HepG2 (cell line): Measurements from ENCODE around the gene TMEM185B. TPM values are rescaled to one million over a fixed set of nuclear protein-coding genes. Genes with fewer than 3 reads are reported as not detected.

Experiments
- EZH2 ChIP-seq: conservative IDR thresholded peaks from 2 replicates; pipeline ENCODE4 v1.6.1; 2012; ENCODE audit warnings: mild to moderate bottlenecking, low read depth, low read length, moderate library complexity
- JUND ChIP-seq: sonication (generic); formaldehyde crosslinking; IDR thresholded peaks from 2 replicates; pipeline ENCODE4 v1.8.0; 2022; ENCODE audit warnings: mild to moderate bottlenecking, missing genetic modification reagents
- KLF11 ChIP-seq: IDR thresholded peaks from 2 replicates; pipeline ENCODE4 v1.6.1; 2016; ENCODE audit warnings: missing compliant biosample characterization
- PITX1 ChIP-seq: sonication (generic); formaldehyde crosslinking; IDR thresholded peaks from 2 replicates; pipeline ENCODE4 v1.5.1; 2020; ENCODE audit warnings: mild to moderate bottlenecking, missing genetic modification reagents
- RBM22 ChIP-seq: fragments of 200-400 bp; formaldehyde crosslinking; optimal IDR thresholded peaks from 2 replicates; pipeline ENCODE3; 2017; ENCODE audit warnings: mild to moderate bottlenecking, low read length, moderate library complexity
- TBX2 ChIP-seq: sonication (generic); formaldehyde crosslinking; IDR thresholded peaks from 2 replicates; pipeline ENCODE4 v1.5.0; 2020; ENCODE audit warnings: missing genetic modification reagents, mild to moderate bottlenecking, borderline replicate concordance
- ZNF251 ChIP-seq: sonication (generic); formaldehyde crosslinking; IDR thresholded peaks from 2 replicates; pipeline ENCODE4 v1.9.0; 2021; ENCODE audit warnings: mild to moderate bottlenecking, missing genetic modification reagents
- ZNF558 ChIP-seq: sonication (generic); formaldehyde crosslinking; IDR thresholded peaks from 2 replicates; pipeline ENCODE4 v1.9.0; 2022; ENCODE audit warnings: mild to moderate bottlenecking, missing genetic modification reagents, borderline replicate concordance
- ZNF598 ChIP-seq: sonication (generic); formaldehyde crosslinking; IDR thresholded peaks from 2 replicates; pipeline ENCODE4 v1.5.1; 2020; ENCODE audit warnings: mild to moderate bottlenecking, missing genetic modification reagents, borderline replicate concordance
- polyA plus RNA-seq, 8 experiments: library from polyadenylated mRNA; depleted of rRNA in 3 of 8; stranded (reverse) in 7 of 8; unstranded in 1 of 8; fragments of >200 nt; fragmentation: Illumina TruSeq in 4 of 8; extraction: Trizol in 4 of 8; gene quantifications; 2 replicates each; pipeline versions ENCODE4 v1.2.1 to v1.2.3, GENCODE V29; 2011 to 2016; ENCODE audit warnings: low read depth in 4 of 8, missing spikeins in 1 of 8, mixed read lengths in 1 of 8; ENCODE audit not compliant: insufficient read depth in 1 of 8
- total RNA-seq, 5 experiments: library from RNA; depleted of rRNA; stranded (reverse); fragments of >200 nt; fragmentation: Illumina TruSeq; extraction: Trizol; gene quantifications; 2 replicates each; pipeline ENCODE4 v1.2.3, GENCODE V29; 2016; ENCODE audit warnings: low read depth in 1 of 5
- TF ChIP-seq, protein P1 (sequence below): sonication (generic); formaldehyde crosslinking; IDR thresholded peaks from 2 replicates; pipeline ENCODE4 v1.5.1; 2020; ENCODE audit warnings: mild to moderate bottlenecking, missing genetic modification reagents, moderate library complexity
- TF ChIP-seq, protein P2 (sequence below): sonication (generic); formaldehyde crosslinking; IDR thresholded peaks from 2 replicates; pipeline ENCODE4 v1.4.0; 2020; ENCODE audit warnings: missing genetic modification reagents

TMEM185B gene
- total and polyA plus RNA-seq, 2 of the 13 experiments (the other 11 are each of a cell fraction or from before 2014, with no cell fraction given), result 5.6 to 7.0 TPM

DNA sequence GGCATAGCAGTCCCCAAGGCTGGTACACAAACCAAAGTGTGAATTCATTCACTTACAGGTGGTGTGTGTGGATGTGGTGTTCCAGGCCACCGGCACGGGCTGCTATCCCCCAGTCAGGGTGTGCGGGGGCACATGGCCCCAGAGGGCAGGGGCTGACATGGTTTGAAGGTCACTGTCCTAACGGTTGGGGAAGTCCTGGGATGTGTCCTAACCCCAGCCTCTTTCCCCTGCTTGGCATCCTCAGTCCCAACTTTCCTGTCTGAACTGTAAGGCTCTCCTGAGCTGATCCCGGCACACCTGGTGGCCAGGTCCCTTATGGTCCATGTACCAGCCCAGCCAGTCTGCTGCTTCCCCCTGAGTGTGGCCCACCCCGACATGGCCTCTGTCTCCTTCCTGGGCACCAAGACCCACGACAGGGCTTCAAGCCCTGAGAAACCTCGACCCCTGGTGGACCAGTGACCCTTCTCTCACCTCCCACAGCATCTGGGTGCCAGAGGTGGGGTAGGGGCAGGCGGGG lies 2.4 kb upstream of the TMEM185B start (continued):
- TF ChIP-seq, protein P1, sequence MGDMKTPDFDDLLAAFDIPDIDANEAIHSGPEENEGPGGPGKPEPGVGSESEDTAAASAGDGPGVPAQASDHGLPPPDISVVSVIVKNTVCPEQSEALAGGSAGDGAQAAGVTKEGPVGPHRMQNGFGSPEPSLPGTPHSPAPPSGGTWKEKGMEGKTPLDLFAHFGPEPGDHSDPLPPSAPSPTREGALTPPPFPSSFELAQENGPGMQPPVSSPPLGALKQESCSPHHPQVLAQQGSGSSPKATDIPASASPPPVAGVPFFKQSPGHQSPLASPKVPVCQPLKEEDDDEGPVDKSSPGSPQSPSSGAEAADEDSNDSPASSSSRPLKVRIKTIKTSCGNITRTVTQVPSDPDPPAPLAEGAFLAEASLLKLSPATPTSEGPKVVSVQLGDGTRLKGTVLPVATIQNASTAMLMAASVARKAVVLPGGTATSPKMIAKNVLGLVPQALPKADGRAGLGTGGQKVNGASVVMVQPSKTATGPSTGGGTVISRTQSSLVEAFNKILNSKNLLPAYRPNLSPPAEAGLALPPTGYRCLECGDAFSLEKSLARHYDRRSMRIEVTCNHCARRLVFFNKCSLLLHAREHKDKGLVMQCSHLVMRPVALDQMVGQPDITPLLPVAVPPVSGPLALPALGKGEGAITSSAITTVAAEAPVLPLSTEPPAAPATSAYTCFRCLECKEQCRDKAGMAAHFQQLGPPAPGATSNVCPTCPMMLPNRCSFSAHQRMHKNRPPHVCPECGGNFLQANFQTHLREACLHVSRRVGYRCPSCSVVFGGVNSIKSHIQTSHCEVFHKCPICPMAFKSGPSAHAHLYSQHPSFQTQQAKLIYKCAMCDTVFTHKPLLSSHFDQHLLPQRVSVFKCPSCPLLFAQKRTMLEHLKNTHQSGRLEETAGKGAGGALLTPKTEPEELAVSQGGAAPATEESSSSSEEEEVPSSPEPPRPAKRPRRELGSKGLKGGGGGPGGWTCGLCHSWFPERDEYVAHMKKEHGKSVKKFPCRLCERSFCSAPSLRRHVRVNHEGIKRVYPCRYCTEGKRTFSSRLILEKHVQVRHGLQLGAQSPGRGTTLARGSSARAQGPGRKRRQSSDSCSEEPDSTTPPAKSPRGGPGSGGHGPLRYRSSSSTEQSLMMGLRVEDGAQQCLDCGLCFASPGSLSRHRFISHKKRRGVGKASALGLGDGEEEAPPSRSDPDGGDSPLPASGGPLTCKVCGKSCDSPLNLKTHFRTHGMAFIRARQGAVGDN (CRISPR knock-in tag), result peak; percentile 44
- TF ChIP-seq PITX1, result 0 out of 2 replicates have a peak, but pooled peaks have one; percentile 16
- no peak for TF ChIP-seq KLF11 (CRISPR knock-in tag)
- 0 out of 2 replicates have a peak, but pooled peaks have one; percentile 22 for TF ChIP-seq EZH2
- TF ChIP-seq TBX2, result peak; percentile 47; the same call in 1 of the 2 replicates
- TF ChIP-seq JUND (CRISPR knock-in tag), result no peak
- TF ChIP-seq, protein P2, sequence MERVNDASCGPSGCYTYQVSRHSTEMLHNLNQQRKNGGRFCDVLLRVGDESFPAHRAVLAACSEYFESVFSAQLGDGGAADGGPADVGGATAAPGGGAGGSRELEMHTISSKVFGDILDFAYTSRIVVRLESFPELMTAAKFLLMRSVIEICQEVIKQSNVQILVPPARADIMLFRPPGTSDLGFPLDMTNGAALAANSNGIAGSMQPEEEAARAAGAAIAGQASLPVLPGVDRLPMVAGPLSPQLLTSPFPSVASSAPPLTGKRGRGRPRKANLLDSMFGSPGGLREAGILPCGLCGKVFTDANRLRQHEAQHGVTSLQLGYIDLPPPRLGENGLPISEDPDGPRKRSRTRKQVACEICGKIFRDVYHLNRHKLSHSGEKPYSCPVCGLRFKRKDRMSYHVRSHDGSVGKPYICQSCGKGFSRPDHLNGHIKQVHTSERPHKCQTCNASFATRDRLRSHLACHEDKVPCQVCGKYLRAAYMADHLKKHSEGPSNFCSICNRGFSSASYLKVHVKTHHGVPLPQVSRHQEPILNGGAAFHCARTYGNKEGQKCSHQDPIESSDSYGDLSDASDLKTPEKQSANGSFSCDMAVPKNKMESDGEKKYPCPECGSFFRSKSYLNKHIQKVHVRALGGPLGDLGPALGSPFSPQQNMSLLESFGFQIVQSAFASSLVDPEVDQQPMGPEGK (CRISPR knock-in tag), result peak; percentile 25; the same call in 1 of the 2 replicates
- no peak for TF ChIP-seq ZNF558 (CRISPR knock-in tag)
- TF ChIP-seq RBM22, result no peak
- 0 out of 2 replicates have a peak, but pooled peaks have one; percentile 1 for TF ChIP-seq ZNF598 (CRISPR knock-in tag)
- no peak for TF ChIP-seq ZNF251 (CRISPR knock-in tag)
